BLaER1 (cell line): ENCODE results near the gene GPC6.
A peak's percentile ranks its signal among the peaks of the same experiment; 100 is the strongest.

ENCODE experiments used
- H3K27ac ChIP-seq: shearing (Covaris generic); formaldehyde crosslinking; 2 replicates; pipeline ENCODE4 v1.8.1; 2022
- H3K27me3 ChIP-seq: shearing (Covaris generic); formaldehyde crosslinking; 2 replicates; pipeline ENCODE4 v1.8.1; 2022
- H3K36me3 ChIP-seq: shearing (Covaris generic); formaldehyde crosslinking; 2 replicates; pipeline ENCODE4 v1.8.1; 2022
- H3K4me1 ChIP-seq: shearing (Covaris generic); formaldehyde crosslinking; 2 replicates; pipeline ENCODE4 v1.8.1; 2022
- H3K4me2 ChIP-seq: shearing (Covaris generic); formaldehyde crosslinking; 2 replicates; pipeline ENCODE4 v1.8.1; 2022
- H3K4me3 ChIP-seq: shearing (Covaris generic); formaldehyde crosslinking; 2 replicates; pipeline ENCODE4 v1.8.1; 2022
- H3K9ac ChIP-seq: shearing (Covaris generic); formaldehyde crosslinking; 2 replicates; pipeline ENCODE4 v1.8.1; 2022
- H3K9me3 ChIP-seq: shearing (Covaris generic); formaldehyde crosslinking; 2 replicates; pipeline ENCODE4 v1.8.1; 2022
- H4K20me1 ChIP-seq: shearing (Covaris generic); formaldehyde crosslinking; 2 replicates; pipeline ENCODE4 v1.8.1; 2022
- Cebpa-rat ChIP-seq: shearing (Covaris generic); IDR thresholded peaks from 2 replicates; pipeline ENCODE4 v1.8.1; 2022

GPC6 gene

GRCh38 chr13:94009701-94010100 lies 783.1 kb downstream of the GPC6 start:
- H4K20me1 ChIP-seq, result no peaks in the 10 kb centered on the region
- no peaks in the 10 kb centered on the region for H3K27me3 ChIP-seq
- H3K36me3 ChIP-seq, result no peaks in the 10 kb centered on the region
- no peaks in the 10 kb centered on the region for H3K9me3 ChIP-seq
- H3K27ac ChIP-seq, result no peak overlapping the region
- no peaks in the 10 kb centered on the region for H3K4me1 ChIP-seq
- H3K9ac ChIP-seq, result no peak overlapping the region
- no peak overlapping the region for H3K4me3 ChIP-seq
- no peak for TF ChIP-seq Cebpa-rat
- H3K4me2 ChIP-seq, result no peak overlapping the region

- Histone ChIP-seq H3K4me3 (no peak overlapping the region), H3K9me3 (no peaks in the 10 kb centered on the region), H3K36me3 (no peaks in the 10 kb centered on the region), H3K4me1 (no peaks in the 10 kb centered on the region), H3K9ac (no peak overlapping the region), H3K27ac (no peak overlapping the region), H3K27me3 (no peaks in the 10 kb centered on the region), H3K4me2 (no peak overlapping the region), H4K20me1 (no peaks in the 10 kb centered on the region)
- no peak for TF ChIP-seq Cebpa-rat
Observed at GRCh38 chr13:94014461-94014860, 787.9 kb downstream of the GPC6 start.

DNA sequence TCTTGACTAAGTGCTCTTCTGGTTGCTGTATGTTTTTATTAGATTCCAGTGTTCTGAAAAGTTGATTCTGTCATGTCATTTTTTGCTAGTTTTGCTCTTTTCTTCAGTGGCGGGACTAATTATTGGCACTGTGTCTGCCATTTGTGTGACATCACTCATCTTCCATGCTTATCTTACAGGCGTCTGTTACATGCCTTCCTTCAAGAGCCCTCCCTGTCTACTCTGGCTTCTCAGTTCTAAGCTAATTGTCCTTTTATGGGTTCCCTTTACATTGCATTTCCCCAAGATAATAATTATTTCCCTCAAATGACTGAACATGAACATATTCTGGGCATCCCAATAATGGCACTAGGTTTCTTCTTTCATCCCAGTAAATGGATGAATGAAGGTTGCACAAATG lies 793.8 kb downstream of the GPC6 start:
- Histone ChIP-seq H3K4me2 (no peak overlapping the region), H3K9ac (no peak overlapping the region), H3K27ac (no peak overlapping the region), H3K4me1 (no peaks in the 10 kb centered on the region), H3K4me3 (no peak overlapping the region), H3K27me3 (no peaks in the 10 kb centered on the region), H3K36me3 (no peaks in the 10 kb centered on the region), H4K20me1 (no peaks in the 10 kb centered on the region), H3K9me3 (no peaks in the 10 kb centered on the region)
- no peak for TF ChIP-seq Cebpa-rat

GRCh38 chr13:94020833-94021232 lies 794.2 kb downstream of the GPC6 start:
- no peak for TF ChIP-seq Cebpa-rat
- Histone ChIP-seq H3K4me2 (no peak overlapping the region), H3K9me3 (no peaks in the 10 kb centered on the region), H3K4me3 (no peak overlapping the region), H4K20me1 (no peaks in the 10 kb centered on the region), H3K36me3 (no peaks in the 10 kb centered on the region), H3K27ac (no peak overlapping the region), H3K4me1 (no peaks in the 10 kb centered on the region), H3K27me3 (no peaks in the 10 kb centered on the region), H3K9ac (no peak overlapping the region)

GRCh38 chr13:94028234-94028633 lies 801.6 kb downstream of the GPC6 start:
- H3K4me2 ChIP-seq, result no peak overlapping the region
- no peaks in the 10 kb centered on the region for H3K36me3 ChIP-seq
- H3K4me1 ChIP-seq, result peaks cover 5% of the 10 kb centered on the region; the same call in 1 of the 2 replicates
- TF ChIP-seq Cebpa-rat, result no peak
- H3K9me3 ChIP-seq, result no peaks in the 10 kb centered on the region
- no peaks in the 10 kb centered on the region for H3K27me3 ChIP-seq
- no peak overlapping the region for H3K9ac ChIP-seq
- H4K20me1 ChIP-seq, result no peaks in the 10 kb centered on the region
- H3K27ac ChIP-seq, result no peak overlapping the region
- H3K4me3 ChIP-seq, result no peak overlapping the region

DNA sequence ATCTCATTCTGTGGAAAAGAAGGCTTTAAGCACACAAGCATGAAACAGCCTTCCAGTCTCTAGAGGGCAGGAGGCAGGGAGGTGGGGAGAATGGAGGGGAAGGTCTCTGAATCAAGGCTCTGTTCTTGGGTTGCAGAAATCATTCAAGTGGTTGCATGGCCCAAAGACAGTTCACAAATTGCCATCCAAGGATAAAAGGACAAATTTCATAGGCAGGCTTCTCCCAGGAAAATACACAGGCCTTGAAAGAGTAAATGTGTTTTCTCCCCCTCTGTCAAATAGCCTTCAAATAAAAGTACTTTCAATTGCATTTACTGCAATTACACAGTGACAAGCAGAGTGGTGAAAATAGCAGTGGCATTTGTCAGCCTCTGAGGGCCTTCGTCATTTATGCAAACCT lies 802.0 kb downstream of the GPC6 start:
- no peaks in the 10 kb centered on the region for H4K20me1 ChIP-seq
- H3K4me1 ChIP-seq, result peaks cover 5% of the 10 kb centered on the region; the same call in 1 of the 2 replicates
- TF ChIP-seq Cebpa-rat, result no peak
- H3K27ac ChIP-seq, result no peak overlapping the region
- no peaks in the 10 kb centered on the region for H3K27me3 ChIP-seq
- no peaks in the 10 kb centered on the region for H3K9me3 ChIP-seq
- H3K9ac ChIP-seq, result no peak overlapping the region
- no peak overlapping the region for H3K4me3 ChIP-seq
- H3K4me2 ChIP-seq, result no peak overlapping the region
- H3K36me3 ChIP-seq, result no peaks in the 10 kb centered on the region

- Histone ChIP-seq H3K27me3 (no peaks in the 10 kb centered on the region), H3K4me1 (peaks cover 10% of the 10 kb centered on the region; the same call in 1 of the 2 replicates), H3K4me3 (no peak overlapping the region), H3K27ac (no peak overlapping the region), H4K20me1 (no peaks in the 10 kb centered on the region), H3K9ac (no peak overlapping the region), H3K4me2 (no peak overlapping the region), H3K36me3 (no peaks in the 10 kb centered on the region), H3K9me3 (no peaks in the 10 kb centered on the region)
- TF ChIP-seq Cebpa-rat, result no peak
Observed at GRCh38 chr13:94030415-94031119, 804.0 kb downstream of the GPC6 start.

DNA sequence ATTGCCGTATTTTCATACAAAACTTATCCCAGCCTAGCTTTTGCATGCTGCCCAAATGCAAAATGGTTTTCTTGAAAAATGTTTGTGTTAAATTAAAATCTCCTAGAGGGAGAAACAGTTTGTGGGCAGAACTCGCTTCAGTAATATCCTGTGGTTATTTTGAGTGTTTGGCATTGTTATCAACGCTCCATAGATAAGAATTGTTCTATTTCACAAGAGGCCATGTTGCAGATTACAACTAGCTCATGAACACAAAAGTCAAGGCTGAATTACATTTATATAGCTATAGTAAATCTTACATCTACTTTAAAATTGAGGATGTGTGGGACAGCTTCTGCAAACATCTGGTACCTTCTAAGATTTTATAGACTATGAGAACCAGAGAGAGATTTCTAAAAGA lies 805.0 kb downstream of the GPC6 start:
- TF ChIP-seq Cebpa-rat, result no peak
- Histone ChIP-seq H3K27me3 (no peaks in the 10 kb centered on the region), H3K4me3 (no peak overlapping the region), H3K36me3 (no peaks in the 10 kb centered on the region), H3K4me1 (peaks cover 10% of the 10 kb centered on the region; the same call in 1 of the 2 replicates), H3K9me3 (no peaks in the 10 kb centered on the region), H4K20me1 (no peaks in the 10 kb centered on the region), H3K9ac (no peak overlapping the region), H3K27ac (no peak overlapping the region), H3K4me2 (0 out of 2 replicates have a peak overlapping the region, but pooled peaks have one; percentile 4)

- H3K4me3 ChIP-seq, result no peak overlapping the region
- no peaks in the 10 kb centered on the region for H3K27me3 ChIP-seq
- H3K9ac ChIP-seq, result no peak overlapping the region
- no peaks in the 10 kb centered on the region for H3K9me3 ChIP-seq
- no peak overlapping the region for H3K4me2 ChIP-seq
- H3K4me1 ChIP-seq, result peaks cover 10% of the 10 kb centered on the region; the same call in 1 of the 2 replicates
- no peak for TF ChIP-seq Cebpa-rat
- H3K27ac ChIP-seq, result no peak overlapping the region
- no peaks in the 10 kb centered on the region for H4K20me1 ChIP-seq
- H3K36me3 ChIP-seq, result no peaks in the 10 kb centered on the region
Observed at GRCh38 chr13:94033098-94033497, 806.5 kb downstream of the GPC6 start.

DNA sequence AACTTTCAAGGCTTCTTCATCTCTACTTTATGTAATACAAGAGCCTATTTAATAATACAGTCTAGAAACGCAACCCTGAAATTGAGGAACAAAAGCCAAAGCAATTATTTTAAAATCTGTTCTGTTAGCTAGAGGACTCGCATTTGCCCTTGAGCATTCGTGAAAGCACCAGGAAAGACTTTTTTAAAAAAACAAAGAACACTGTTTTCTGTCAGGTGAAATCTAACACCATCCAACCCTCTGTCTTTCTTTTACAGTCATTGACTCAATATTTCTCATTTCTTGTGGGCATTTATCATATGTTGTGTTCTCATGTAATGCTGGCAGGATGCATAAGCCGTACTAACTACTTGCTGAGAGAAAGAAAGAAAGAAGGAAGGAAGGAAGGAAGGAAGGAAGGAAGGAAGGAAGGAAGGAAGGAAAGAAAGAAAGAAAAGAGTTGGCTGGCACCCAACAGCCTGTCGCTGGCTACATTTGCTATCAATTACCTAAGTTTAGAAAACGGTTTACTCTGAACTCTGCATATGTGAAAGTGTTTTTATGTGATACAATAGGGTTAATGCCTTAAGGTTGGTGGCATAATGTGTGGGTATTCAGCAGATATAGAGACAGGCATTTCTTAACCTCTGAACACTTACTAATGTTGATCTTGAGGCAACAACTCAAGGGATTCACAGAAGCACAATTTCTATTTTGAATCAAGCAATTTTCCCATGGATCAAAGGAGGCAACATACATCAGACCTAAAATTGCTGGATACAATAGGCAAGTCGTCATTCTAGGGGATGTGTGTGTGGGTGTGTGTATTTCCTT lies 807.4 kb downstream of the GPC6 start:
- Histone ChIP-seq H3K9me3 (no peaks in the 10 kb centered on the region), H3K27me3 (no peaks in the 10 kb centered on the region), H3K4me2 (peak overlapping the region; percentile 15; the same call in 1 of the 2 replicates), H3K4me1 (peaks cover 10% of the 10 kb centered on the region; the same call in 1 of the 2 replicates), H3K27ac (no peak overlapping the region), H3K9ac (no peak overlapping the region), H3K36me3 (no peaks in the 10 kb centered on the region), H3K4me3 (no peak overlapping the region), H4K20me1 (no peaks in the 10 kb centered on the region)
- no peak for TF ChIP-seq Cebpa-rat
